Suprapubic skin (tissue), 3 donors: ENCODE measurements around the gene FGF12.

Experiments used
- CTCF ChIP-seq, 2 donors: fragments of 200-600 bp in 1 of 2; fragments of 450-650 bp in 1 of 2; sonication (generic) in 1 of 2; IDR thresholded peaks; one replicate each; pipeline ENCODE4 v1.5.1; 2016 to 2019; ENCODE audit warnings: antibody characterized with exemption in 2 of 2, mild to moderate bottlenecking in 1 of 2, moderate library complexity in 1 of 2
- POLR2A ChIP-seq, 2 donors: fragments of 450-650 bp; IDR thresholded peaks; one replicate each; pipeline ENCODE4 v1.6.1; 2017; ENCODE audit warnings: antibody characterized with exemption in 2 of 2, mild to moderate bottlenecking in 2 of 2, moderate library complexity in 2 of 2

DNA sequence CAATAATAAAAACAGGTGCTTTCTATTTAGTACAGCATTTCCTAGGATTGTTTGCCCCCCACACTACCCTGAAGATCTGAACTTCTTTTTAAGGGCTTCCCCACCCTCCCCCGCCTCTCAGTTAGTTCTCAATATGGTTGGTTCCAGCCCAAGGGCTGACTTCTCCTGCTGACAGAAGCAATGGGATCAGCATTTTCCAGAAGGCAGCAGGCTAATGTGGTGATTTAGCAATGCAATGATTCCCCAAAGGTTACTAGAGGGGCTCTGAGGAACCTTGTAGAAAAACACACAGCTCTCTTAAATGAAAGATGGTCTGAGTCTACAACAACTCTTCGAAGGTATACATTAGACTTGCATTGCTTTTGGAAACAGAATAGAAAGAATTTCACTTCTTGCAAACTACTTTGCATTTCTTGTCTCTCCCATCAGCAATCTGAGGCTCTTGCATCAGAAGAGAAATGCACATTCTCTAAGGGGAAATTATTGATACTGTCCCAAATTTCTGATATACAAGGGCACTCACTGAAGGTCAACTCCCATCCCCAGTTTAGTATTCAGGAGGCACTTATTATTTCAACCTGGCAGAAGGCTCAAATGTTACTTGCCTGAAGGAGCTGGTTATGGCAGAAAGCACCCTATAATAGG is 30.3 kb downstream of the FGF12 start:
- no peak for TF ChIP-seq CTCF (IDR thresholded peaks at IDR 0.05)
- TF ChIP-seq POLR2A (IDR thresholded peaks at IDR 0.05), result no peak
